ENCODE results near the gene RFX7.
"Not testable (repeated sequence)": the region's sequence is repeated elsewhere in the genome, so short reads cannot be mapped to it uniquely, and the experiment has no call there.

Gene RFX7

DNA sequence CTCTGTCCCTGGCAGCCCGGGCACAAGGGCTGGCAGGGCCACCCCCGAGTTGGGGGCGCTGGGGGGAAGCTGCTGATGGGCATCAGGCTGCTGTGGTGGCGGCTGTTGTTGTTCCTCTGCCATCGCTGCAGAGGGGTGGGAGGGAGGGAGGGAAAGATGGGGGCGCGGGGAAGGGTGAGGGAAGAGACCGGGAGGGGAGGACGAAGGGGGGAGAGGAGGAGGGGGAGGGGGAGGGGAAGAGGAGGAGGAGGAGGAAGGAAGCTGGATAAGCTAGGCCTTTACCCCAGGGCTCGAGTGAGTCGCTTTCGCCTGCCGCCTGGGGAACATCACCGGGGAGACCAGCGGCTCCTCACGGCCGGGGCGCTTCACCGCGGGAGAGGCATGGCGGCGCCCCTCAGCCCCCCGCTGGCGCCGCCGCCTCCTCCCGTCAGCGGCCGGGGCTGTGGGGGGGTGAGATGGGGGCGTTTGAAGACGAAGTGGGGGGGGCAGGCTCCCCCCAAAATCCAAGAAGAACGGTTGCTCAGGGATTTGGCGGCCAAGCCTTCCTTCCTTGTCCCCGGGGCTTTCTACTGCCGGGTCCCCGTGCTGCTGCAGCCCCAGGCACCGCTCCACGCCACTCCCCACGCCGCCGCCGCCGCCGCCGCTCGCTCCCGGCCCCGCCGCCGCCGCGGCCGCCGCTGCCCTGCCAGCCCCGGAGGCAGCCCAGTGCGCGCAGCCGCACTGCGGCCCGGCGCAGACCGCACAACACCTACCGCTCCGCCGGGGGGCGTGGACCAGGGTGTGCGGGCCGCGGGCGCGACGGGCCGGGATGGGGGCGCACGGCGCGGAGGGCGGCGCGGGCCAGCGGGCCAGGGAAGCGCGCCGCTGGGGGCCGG lies at the start of gene RFX7:
RFX7 (minus strand) TSS at position 717 of the 875 bp plus-strand sequence; CDS start at position 123, 594 bp downstream.
- DNase-seq (ENCODE audit: low spot score) = peak; percentile 66

DNA sequence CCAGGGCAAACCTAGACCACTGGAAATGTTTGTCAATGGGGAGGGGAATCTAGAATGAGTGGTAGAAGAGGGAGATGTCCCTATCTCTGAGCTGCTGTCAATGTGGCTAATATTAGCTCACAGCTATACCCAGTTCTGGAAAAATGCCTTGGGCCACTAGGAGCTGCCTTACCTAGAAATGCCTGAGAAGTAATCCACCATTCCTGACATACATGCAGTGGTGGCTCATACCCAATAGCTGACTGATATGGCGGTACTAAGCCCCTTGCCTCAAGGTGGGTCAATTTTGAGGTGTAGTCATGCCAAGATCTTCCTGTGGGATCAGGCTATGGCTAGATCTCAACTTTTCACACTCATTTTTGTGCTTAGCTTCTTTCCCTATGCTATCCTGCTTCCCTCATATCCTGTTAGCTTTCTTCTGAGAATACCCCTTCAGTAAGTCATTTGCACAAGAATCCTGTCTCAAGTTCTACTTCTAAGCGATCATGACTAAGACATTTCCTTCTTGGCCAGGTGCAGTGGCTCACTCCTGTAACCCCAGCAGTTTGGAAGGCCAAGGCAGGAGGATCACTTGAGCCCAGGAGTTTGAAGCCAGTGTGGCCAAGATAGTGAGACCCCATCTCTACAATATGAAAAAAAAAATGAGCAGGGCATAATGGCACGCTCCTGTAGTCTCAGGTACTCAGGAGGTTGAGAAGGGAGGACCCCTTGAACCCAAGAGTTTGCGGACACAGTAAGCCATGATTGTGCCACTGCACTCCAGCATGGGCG lies 49.1 kb upstream of the RFX7 start:
- no peak for DNase-seq (ENCODE audit: low spot score)

DNA sequence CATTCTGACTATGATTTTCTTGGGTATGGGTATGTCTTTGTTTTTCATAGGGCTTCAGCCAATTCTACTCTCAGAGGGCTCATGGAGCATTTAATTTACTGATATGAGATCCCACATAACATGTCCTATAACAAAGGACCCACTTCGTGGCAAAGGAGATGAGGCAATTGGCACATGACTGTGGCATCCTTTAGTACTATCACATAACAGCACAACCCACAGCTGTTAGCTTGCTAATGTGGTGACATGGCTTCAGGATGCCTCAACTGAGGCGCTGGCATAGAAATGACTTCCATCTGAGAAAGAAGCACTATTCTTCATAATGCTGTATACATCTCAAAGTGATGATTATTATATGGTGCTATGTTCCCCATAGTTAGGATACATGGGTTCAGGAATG lies 48.1 kb upstream of the RFX7 start:
- DNase-seq (ENCODE audit: low spot score) = no peak

DNA sequence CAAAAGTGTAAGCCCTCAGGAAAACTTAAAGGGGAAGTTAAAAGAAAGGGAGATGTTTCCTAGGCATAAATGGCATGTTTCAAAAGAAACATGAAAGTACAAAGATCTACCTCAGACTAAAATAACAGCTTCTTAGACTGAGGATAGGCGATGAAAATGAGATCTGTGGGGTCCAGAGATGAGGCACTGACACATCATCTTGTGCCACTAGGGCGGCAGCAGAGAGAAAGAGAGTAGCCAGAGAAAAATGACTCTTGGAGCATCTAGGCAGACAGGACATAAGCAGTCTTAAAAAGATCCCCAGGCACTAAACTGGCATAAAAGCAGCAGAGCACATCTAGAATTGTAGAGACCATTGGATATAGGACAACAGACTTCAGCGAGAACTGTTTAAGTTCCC lies 42.5 kb upstream of the RFX7 start:
- DNase-seq (ENCODE audit: low spot score) = no peak

DNA sequence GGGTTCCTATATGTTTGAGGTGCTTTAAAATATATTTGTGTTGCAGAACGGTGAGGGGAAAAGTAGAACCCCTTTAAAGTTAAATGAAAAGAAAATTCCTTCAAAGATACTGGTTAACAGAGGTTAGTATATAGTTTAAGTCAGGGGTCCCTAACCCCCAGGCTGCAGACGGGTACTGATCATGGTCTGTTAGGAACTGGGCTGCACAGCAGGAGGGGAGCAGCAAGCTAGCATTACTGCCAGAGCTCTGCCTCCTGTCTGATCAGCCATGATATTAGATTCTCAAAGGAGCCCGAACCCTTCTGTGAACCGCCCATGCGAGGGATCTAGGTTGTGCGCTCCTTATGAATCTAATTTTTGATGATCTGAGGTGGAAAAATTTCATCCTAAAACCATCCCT lies 37.5 kb upstream of the RFX7 start:
- no peak for DNase-seq (ENCODE audit: low spot score)

DNA sequence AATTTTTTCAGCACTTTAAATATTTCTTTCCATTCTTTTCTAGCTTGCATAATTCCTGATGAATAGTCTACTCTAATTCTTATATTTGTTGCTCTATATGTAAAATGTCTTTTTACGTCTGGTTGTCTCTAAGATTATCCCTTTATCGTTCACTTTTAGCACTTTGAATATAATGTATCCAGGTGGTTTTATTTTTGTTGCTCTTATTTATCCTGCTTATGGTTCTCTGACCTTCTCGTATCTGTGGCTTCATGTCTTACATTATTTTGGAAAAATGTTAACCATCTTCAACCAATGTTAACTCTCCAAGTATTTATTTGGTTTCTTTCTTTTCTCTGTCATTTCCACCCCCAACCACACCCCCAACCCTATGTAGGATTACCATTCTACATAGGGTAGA lies 30.0 kb upstream of the RFX7 start:
- no peak for DNase-seq (ENCODE audit: low spot score)

DNA sequence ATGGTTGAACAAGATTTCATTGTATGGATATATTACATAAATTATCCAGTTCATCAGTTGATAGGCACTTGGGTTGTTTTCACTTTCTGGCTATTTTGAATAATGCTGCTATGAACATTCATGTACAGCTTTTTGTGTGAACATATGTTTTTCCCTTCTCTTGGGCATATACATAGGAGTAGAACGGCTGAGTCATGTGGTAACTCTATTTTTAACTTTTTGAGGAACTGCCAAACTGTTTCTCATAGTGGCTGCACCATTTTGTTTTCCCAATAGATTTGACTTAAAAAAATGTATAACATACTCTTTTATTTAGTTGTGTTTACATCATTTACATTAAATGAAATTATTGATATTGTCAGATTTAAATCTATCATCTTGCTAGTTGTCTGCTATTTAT lies 28.8 kb upstream of the RFX7 start:
- DNase-seq (ENCODE audit: low spot score) = no peak

DNA sequence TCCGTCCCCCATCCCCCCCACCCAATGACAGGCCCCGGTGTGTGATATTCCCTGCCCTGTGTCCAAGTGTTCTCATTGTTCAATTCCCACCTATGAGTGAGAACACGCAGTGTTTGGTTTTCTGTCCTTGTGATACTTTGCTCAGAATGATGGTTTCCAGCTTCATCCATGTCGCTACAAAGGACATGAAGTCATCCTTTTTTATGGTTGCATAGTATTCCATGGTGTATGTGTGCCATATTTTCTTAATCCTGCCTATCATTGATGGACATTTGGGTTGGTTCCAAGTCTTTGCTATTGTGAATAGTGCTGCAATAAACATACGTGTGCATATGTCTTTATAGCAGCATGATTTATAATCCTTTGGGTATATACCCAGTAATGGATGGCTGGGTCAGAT lies 22.8 kb upstream of the RFX7 start:
- not testable (repeated sequence) for DNase-seq (ENCODE audit: low spot score)

DNA sequence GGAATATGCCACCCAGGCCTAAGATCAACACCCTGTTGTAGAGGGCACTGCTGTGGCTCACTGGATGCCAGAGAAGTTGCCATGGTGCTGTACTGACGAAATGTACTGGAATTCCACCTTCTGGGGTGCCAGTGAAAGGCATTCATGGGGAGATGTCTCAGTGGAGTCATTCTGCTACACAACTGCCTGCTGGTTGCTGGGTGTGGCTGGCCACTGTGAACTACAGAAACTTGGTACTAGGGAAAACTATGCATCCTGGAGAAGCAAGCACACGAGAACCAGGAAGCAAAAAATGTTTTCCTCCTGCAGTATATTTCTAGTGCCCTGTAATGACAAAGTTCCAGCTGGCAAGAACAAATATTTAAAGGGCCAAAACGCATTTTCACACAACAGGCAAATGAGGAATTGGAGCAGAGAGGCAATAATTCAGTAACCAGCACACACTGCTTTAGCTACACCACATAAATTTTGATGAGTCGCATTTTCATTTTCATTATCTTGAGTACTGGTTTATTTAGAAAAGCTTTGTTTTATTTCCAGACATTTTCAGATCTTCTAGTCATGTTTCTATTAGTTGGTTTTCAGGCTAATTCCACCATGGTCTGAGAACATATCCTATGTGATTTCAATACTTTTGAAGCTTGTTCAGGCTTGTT lies 18.3 kb upstream of the RFX7 start:
- no peak for DNase-seq (ENCODE audit: low spot score)

DNA sequence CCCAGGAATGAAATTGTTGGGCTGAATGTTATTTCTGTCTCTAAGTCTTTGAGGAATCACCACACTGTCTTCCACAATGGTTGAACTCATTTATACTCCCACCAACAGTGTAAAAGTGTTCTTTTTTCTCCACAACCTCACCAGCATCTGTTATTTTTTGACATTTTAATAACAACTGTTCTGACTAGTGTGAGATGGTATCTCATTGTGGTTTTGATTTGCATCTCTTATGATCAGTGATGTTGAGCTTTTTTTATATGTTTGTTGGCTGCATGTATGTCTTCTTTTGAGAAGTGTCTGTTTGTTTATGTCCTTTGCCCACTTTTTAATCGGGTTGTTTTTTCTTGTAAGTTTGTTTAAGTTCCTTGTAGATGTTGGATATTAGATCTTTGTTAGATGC lies 13.6 kb upstream of the RFX7 start:
- DNase-seq (ENCODE audit: low spot score) = not testable (repeated sequence)

DNA sequence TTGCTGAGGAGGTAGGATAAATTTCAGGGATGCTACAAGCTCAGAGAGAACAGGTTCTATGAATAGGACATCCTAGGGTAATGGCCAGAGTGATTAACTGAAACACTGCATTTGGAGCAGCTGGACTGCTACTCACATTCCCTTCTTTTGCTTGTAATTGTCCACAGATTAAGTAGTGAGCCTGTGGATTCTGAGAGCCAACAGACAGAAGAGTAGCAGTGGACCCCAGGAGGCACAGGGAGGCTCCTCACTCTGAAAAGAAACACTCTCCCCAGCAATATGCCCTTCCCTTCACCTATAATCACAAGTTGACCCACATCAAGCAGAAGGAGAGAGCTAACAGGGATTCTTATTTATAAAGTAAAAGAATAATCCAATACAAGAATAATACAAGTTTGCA lies 10.6 kb upstream of the RFX7 start:
- no peak for DNase-seq (ENCODE audit: low spot score)

DNA sequence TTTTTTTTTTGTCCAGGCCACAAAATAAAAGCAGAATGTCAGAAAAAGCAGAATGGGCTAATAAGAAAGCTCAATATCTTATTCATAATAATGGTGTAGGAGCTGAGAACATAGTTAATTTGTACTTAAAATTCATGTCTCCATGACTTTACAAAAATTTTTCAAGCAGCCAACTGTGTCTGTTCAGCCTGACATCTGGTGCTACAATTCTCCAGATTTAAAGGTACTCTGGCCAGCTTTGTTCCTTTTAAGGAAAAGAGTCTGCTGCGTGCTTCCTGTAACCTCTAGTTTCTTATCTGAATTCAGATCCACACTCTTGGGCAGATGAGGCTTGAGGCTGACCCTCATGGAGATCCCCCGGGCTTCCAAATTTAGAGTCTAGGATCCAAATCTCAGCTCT lies 8.7 kb upstream of the RFX7 start:
- DNase-seq (ENCODE audit: low spot score) = no peak

DNA sequence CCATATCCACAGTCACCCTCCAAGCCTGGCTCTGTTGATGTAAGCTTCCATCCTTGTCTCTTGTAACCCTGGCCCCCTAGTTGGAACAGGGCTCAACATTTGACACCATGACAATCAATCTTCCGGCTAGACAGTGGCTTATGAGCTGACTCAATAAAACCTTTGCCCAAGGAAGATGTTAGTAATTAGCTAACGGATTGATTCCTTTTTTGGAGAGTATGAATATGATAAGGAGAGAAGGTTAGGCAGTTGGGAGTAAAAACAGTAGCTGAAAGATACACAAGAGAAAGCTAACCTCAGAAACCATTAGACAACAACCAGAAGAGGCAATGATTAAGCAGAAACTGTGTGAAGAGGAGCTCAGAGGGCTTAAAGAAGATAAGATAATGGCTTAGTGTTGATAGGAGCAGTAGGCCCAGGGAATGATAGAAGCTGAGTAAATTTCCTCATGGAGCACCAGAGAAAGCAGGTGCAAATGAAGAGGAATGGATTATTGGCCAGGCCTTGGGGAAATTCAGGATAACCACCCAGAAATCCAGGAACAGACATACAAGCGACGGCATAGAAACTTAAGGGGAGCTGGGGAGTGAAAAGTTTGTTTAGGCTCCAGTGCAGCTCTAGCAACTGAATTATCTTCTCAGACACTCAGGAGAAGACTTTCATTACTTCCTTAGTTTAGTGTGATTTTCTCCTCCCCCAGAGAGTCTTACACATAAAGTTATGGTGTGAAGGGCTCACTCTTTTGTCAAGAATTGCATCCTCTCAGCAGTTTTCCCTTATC lies 7.8 kb upstream of the RFX7 start:
- DNase-seq (ENCODE audit: low spot score) = no peak

DNA sequence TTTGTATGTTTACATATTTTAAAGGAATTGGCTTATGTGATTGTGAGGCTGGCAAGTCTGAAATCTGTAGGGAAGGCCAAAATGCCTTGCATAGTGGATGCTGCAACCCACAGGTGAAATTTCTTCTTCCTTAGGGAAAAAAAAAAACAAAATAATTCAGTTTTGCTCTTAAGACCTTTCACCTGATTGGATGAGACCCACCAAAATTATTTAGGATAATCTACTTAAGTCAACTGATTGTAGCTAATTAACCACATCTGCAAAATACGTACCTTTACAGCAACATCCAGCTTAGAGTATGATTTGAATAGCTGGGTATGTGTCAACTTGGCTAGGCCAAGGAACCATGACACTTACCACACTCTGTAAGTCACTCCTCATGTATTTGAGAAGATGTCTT lies 6.9 kb upstream of the RFX7 start:
- DNase-seq (ENCODE audit: low spot score) = no peak

DNA sequence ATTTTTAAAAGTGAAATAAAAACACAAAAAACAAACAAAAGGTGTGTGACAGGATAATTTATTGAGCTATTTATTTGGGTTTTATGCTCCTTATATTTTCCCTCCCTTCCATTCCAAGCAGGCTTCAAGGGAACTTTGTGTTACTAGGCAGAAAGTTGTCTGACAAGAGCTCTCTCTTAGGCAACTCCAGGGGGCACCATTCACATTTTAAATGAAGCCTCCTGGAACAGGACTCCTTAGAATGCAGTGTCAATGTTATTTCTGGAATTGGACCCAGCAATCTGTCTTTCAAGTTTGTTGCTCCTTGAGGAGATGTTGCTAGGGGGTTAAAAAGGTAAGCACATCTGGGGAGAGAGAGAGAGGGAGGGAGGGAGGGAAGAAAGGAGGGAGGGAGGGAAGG lies 5.4 kb upstream of the RFX7 start:
- DNase-seq (ENCODE audit: low spot score) = peak; percentile 31

DNA sequence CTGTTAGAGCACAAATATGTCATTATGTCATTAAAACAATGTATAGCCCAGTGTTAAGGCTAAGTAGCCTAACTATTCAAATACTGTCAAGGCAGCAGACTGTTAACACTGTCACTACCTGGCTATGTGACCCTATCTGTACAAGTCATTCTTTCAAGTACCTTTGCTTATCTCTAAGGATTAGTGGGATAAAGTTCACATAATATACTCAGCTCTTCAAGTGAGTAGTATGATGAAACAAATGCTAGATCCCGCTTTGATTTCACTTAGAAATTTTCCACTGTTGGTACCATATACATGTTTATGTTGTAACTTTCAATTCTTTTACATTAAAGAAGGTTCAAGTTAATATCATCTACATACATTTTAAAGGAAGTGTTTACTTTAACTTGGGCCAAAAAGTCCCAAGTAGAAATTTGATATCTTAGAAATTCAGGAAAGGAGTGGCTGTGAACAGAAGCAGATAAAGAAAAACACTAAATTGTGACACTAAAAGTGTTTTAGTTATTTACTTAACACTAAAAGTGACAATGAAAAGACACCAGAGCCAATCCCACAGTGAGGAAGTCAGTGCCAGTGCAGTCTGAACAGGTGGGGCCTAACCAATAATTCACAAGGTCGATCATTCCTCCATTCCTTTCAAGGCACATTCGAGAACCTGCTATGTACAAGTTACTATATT lies 4.8 kb upstream of the RFX7 start:
- no peak for DNase-seq (ENCODE audit: low spot score)

DNA sequence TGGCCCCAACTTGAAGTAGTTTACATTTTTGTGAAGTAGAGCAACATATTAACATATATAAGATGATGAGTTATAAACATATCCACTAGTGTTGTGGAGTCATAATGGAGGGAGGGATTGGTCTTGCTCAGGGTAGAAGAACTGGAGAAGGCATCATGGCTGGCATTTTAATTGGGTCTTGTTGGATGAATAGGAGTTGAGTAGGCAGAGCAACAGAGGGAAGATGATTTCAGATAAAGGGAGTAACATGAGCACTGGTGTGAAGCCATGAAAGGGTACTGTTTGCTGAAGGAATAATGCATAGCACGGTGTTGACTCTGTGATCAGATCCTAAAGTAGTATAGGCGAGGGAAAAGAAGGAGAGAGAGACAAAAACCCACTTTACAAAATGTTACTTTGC lies 3.6 kb upstream of the RFX7 start:
- DNase-seq (ENCODE audit: low spot score) = no peak

DNA sequence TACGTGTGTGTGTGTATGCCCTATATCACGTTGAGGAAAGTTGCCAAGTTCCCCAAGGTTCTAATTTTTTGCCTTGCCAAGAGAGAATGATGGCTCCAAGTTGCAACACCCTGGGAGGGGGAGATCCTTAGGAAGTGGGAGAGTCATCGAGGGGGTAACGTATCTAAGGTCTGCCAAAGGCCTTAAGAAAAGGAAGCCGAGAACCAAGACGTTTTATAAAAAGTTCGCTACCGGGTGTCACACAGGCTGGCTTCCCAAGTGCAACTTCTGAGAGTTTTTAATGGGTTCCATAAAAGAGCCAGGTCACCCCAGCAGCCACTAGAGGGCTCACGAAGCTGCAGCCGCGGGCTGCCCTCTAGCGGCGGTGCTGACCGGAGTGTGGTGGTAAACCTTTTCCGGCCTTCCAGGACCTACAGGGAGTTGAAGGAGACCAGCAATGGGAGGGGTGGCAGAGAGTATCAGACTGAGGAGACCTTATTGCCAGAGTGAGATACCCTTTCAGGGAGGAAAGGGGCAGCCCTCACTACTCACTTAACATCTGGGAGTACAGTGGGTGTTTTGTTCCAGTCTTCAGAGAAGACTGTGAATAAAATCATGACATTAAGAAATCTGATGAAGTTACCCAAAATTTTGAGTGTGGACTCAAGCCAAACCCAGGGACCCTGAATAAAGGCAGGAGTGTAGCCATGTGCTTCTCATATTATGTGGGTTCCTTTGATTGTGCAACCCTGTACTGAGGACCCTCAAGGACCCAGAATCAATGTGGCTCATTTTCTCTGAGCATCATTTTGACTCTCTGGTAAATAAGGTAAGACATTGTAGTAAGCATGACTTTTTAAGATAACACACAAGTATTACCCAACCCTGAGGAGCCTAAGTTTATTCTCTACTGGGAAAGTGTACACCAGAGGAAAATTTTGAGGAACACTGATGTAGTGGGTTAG lies 2.5 kb upstream of the RFX7 start:
- peak; percentile 90 for DNase-seq (ENCODE audit: low spot score)

DNA sequence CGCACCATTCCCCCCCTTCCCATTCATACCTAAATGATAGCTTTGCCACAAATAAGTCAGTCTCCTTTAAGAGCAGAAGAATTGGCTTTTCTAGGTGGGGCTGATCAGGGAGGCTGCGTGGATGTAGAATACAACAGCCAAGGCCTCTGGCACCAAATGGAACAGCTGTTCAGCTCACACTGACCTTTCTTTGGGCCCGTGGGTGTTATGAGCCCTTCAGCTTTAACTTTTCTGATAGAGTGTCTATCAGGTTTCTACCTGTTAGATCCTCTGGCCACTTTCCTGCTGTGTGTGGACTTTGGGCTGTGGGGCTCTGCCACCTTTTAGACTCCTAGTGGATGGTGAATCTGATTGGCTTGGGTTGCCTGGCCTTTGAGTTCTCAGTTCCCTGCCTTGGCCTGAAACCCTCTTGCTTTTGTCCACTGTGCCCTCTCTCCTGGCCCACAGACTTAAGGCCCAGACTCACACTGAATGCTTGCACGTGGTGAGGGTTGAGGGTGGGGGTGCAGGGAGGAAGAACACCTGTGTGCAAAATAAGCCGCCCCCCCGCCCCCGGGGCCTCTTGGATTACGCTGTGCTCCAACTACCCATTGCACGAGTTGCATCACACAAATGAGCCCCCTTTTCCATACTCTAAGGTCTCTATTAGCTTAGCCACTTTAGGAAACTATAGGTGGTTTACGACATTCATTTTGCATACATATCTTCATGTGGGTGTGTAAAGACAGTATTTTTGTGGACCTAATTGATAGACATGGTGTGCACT lies 1.3 kb upstream of the RFX7 start:
- DNase-seq (ENCODE audit: low spot score) = peak; percentile 35
